ENCODE measurements around the gene GET4. TPM values are rescaled to one million over a fixed set of nuclear protein-coding genes. Genes with fewer than 3 reads are reported as not detected.

GET4 gene
- total and polyA plus RNA-seq, 2 donors: 11.6 to 42.4 TPM

- Histone ChIP-seq H3K4me1 (ENCODE audit: insufficient read depth) (no peaks in the 10 kb centered on the region), H3K27ac (ENCODE audit: low read depth) (no peak overlapping the region), H3K36me3 (ENCODE audit: insufficient read depth) (peaks cover 5% of the 10 kb centered on the region), H3K4me3 (ENCODE audit: low read depth, low read length) (no peak overlapping the region)
- no peak for DNase-seq (ENCODE audit: extremely low spot score)
- WGBS: 96% methylated on average over 14 of the region's 18 CpGs
Observed at GRCh38 chr7:889391-889790, 13.0 kb downstream of the GET4 start.

GRCh38 chr7:890868-891267 is 14.5 kb downstream of the GET4 start:
- no peak overlapping the region for H3K4me3 ChIP-seq (ENCODE audit: low read depth, low read length)
- DNase-seq (ENCODE audit: extremely low spot score): no peak
- H3K4me1 ChIP-seq (ENCODE audit: insufficient read depth): no peaks in the 10 kb centered on the region
- 91% methylated on average over 15 of the region's 15 CpGs for WGBS
- H3K27ac ChIP-seq (ENCODE audit: low read depth): no peak overlapping the region
- H3K36me3 ChIP-seq (ENCODE audit: insufficient read depth): peaks cover 5% of the 10 kb centered on the region

DNA sequence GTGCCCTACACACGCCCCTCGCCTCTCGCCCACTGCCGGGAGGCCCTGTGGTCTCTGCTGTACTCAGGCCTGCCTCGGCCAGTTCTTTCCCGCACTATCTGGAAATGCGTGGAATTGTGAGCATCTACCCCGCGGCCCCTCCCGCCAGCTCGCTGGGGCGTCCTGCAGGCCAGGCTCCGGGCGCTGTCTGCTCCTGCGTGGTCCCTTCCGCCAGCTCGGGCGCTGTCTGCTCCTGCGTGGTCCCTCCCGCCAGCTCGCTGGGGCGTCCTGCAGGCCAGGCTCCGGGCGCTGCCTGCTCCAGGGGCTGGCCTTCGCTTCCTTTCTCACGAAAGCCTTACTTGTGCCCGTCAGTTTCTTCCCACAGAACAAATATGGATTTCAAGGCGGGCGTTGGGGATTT is 14.9 kb downstream of the GET4 start:
- Histone ChIP-seq H3K27ac (ENCODE audit: low read depth) (no peak overlapping the region), H3K4me1 (ENCODE audit: insufficient read depth) (no peaks in the 10 kb centered on the region), H3K36me3 (ENCODE audit: insufficient read depth) (peaks cover 5% of the 10 kb centered on the region), H3K4me3 (ENCODE audit: low read depth, low read length) (no peak overlapping the region)
- no peak for DNase-seq (ENCODE audit: extremely low spot score)
- WGBS: 95% methylated on average over 29 of the region's 29 CpGs

DNA sequence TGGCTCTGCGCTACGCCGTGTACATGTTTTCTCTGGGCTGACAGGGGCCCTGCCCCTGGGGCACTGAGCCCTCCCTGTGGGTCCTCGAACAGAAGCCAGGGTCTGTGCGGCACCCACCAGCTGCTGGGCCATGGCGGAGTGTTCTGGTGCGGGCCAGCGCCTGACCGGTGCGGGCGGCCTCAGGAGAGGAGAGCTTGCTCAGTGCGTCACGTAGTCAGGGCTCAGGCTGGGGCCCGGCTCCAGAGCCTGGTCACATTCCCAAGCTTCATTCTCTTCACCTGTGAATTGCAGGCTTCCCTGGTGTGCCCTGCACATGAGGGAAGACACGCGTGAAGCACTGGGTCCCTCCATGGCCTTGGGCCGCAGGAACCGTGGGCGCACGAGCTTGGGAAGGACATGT is 15.5 kb downstream of the GET4 start:
- H3K36me3 ChIP-seq (ENCODE audit: insufficient read depth): peaks cover 5% of the 10 kb centered on the region
- DNase-seq (ENCODE audit: extremely low spot score): no peak
- no peak overlapping the region for H3K4me3 ChIP-seq (ENCODE audit: low read depth, low read length)
- H3K27ac ChIP-seq (ENCODE audit: low read depth): no peak overlapping the region
- WGBS: 94% methylated on average over 20 of the region's 20 CpGs
- no peaks in the 10 kb centered on the region for H3K4me1 ChIP-seq (ENCODE audit: insufficient read depth)

DNA sequence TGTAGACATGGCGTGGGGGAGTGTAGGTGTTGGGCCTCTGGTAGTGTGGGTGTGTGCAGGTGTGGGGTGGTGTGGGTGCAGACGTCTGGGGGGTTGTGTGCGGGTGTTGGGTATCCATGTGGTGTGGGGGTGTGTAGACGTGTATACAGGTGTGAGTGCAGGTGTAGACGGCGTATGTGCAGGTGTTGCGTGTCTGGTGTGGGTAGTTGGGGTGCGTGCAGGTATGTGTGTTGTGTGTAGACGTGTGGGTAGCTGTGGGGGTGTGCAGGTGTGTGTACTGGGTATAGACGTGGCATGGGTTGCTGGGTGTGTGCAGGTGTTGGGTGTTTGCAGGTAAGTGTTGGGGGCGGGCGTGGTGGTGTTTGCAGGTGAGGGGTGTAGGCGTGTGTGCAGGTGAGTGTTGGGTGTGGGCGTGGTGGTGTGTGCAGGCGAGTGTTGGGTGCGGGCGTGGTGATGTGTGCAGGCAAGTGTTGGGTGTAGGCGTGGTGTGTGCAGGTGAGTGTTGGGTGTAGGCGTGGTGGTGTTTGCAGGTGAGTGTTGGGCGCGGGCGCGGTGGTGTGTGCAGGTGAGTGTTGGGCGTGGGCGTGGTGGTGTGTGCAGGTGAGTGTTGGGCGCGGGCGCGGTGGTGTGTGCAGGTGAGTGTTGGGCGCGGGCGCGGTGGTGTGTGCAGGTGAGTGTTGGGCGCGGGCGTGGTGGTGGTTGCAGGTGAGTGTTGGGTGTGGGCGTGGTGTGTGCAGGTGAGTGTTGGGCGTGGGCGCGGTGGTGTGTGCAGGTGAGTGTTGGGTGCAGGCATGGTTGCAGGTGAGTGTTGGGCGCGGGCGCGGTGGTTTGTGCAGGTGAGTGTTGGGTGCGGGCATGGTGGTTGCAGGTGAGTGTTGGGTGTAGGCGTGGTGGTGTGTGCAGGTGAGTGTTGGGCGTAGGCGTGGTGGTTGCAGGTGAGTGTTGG is 16.6 kb downstream of the GET4 start:
- DNase-seq (ENCODE audit: extremely low spot score): no peak
- H3K36me3 ChIP-seq (ENCODE audit: insufficient read depth): peaks cover 5% of the 10 kb centered on the region
- no peak overlapping the region for H3K4me3 ChIP-seq (ENCODE audit: low read depth, low read length)
- 96% methylated on average over 48 of the region's 48 CpGs for WGBS
- H3K4me1 ChIP-seq (ENCODE audit: insufficient read depth): no peaks in the 10 kb centered on the region
- no peak overlapping the region for H3K27ac ChIP-seq (ENCODE audit: low read depth)

DNA sequence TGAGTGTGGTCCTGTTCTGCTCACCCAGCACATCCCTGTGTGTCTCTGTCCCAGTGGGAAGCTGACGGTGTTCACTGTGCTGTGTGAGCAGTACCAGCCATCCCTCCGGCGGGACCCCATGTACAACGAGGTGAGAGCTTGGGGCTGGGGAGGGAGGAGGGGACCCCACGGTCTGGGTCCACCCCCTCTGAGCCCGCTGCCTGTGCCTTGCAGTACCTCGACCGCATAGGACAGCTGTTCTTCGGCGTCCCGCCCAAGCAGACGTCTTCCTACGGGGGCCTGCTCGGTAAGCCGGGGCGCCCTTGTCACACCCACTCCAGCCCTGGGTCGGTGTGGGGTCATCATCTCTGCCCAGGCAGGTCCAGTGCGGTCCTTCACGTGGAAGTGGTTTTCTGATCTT is 17.3 kb downstream of the GET4 start:
- peaks cover 5% of the 10 kb centered on the region for H3K36me3 ChIP-seq (ENCODE audit: insufficient read depth)
- H3K4me1 ChIP-seq (ENCODE audit: insufficient read depth): no peaks in the 10 kb centered on the region
- 89% methylated on average over 19 of the region's 19 CpGs for WGBS
- H3K27ac ChIP-seq (ENCODE audit: low read depth): no peak overlapping the region
- no peak overlapping the region for H3K4me3 ChIP-seq (ENCODE audit: low read depth, low read length)
- DNase-seq (ENCODE audit: extremely low spot score): no peak

DNA sequence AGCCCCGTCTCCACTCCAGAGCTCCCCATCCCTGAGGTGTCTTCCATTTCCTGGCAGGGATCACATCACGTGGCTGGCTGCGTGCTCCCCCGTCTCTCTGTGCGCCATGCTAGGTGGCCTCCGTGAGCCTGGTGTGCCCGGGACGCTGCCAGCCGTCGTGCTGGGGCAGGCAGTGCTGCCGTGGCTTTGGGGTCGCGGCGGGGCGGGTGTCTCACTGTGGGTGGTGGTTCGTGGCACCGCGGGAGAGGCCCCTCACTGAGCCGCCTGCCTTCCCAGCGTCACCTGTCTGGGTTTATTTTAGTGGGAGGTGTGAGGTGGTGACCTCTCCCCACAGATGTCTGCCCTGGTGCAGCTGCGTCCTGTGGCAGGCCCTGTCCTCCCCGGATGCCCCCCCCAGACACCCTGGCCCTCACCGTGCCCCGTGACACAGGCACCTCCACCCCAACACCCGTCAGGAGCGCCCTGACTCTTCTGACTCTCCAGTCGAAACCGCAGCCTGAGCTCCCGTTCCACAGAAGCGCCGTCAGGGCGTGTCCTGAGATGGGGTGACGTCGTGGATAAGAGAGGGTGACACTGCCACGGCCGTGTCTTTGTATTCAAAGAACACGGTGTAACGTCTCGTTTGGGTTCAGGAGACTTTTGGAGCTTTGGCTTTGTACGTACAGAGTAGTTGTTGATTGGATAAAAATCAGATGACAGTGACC is 18.0 kb downstream of the GET4 start:
- H3K4me3 ChIP-seq (ENCODE audit: low read depth, low read length): no peak overlapping the region
- H3K36me3 ChIP-seq (ENCODE audit: insufficient read depth): peaks cover 5% of the 10 kb centered on the region
- no peak for DNase-seq (ENCODE audit: extremely low spot score)
- no peaks in the 10 kb centered on the region for H3K4me1 ChIP-seq (ENCODE audit: insufficient read depth)
- WGBS: 94% methylated on average over 40 of the region's 40 CpGs
- H3K27ac ChIP-seq (ENCODE audit: low read depth): no peak overlapping the region

DNA sequence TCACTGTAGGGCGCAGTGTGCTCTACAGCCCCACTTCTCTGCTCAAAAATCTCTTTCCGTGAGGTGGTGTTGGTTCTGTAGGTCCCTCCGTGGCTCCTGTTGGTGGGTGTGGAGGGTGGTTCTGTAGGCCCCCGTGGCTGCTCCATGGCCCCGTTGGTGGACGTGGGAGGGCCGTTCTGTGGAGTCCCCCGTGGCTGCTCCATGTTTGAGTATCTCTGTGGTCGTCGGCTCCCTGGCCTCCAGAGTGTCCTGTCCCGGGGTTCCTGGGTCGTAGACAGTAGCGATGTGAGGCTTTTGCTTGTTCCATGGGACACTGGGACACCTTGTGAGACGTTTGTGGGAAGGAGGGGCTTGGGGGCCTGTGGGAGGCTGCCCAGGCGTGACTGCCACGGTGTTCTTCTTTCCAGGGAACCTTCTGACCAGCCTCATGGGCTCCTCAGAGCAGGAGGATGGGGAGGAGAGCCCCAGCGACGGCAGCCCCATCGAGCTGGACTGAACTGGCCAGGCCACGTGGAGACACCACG is 18.6 kb downstream of the GET4 start:
- Histone ChIP-seq H3K36me3 (ENCODE audit: insufficient read depth) (peaks cover 5% of the 10 kb centered on the region), H3K27ac (ENCODE audit: low read depth) (no peak overlapping the region), H3K4me3 (ENCODE audit: low read depth, low read length) (no peak overlapping the region)

DNA sequence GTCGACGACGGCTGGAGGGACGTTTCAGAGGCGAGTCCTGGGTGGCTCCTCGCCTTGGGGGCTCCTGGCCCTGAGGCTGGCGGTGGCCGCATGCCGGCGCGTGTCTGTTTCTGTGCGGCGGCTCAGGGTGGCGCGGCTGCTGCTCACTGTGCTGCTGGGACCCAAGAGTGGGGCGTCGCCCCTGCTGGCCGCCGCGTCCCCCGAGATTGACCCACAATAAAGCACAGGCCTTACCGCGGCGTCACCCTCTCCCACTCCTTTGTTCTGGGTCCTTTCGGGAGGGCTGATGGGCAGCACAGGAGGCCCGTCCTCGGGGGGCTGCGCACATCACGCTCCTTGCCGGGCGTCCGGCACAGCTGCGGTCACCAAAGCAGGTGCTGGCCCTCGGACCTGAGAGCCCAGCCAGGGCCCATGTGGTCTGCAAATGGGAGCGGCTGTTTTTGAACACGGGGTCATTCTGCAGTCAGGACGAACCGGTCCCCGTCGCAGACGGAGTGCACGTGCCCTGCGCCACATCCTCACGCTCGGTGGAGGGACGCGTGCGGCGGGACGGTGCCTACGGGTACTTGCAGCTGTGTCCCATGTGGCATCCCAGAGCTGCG is 19.2 kb downstream of the GET4 start:
- no peak overlapping the region for H3K27ac ChIP-seq (ENCODE audit: low read depth)
- H3K4me3 ChIP-seq (ENCODE audit: low read depth, low read length): no peak overlapping the region
- no peaks in the 10 kb centered on the region for H3K4me1 ChIP-seq (ENCODE audit: insufficient read depth)
- H3K36me3 ChIP-seq (ENCODE audit: insufficient read depth): peaks cover 5% of the 10 kb centered on the region
- WGBS: 96% methylated on average over 52 of the region's 52 CpGs
- no peak for DNase-seq (ENCODE audit: extremely low spot score)

More for the DNA sequence above, 18.6 kb downstream of the GET4 start:
- DNase-seq (ENCODE audit: extremely low spot score): no peak
- no peaks in the 10 kb centered on the region for H3K4me1 ChIP-seq (ENCODE audit: insufficient read depth)
- WGBS: 92% methylated on average over 21 of the region's 21 CpGs

DNA sequence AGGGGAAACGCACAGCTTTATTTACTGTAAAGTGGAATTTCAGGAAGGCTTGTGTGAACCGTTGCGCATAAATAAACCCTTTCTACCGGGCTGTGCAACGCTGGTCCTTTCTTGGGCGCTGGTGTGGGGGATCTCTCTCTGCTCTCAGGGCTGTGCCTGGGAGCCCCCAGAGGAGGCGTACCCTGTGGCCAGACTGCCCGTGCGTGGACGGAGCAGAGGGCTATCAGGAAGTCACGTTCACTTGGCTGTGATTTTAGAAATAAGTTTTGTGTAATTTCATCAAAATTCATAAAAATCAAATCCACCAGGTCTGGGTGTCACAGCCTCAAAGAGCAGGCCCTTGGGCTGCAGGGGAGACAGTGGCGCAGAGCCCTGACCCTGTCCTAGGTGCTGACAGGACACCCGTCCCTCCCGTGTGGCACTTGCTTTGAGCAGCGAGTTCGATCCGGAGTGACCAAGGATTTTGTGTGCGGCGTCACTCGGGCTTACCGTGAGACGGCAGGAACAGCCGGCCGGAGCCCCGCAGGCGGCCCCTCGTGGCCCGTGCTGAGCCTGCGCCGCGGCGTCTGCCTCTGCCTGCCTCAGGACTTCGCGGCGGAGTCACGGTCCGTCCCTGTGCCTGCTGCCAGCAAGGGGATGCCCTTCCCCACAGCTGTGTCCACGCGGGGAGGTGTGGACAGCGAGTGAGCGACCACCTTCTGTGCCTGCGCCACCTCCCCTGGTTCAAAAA is 20.2 kb downstream of the GET4 start:
- no peak for DNase-seq (ENCODE audit: extremely low spot score)
- no peaks in the 10 kb centered on the region for H3K4me1 ChIP-seq (ENCODE audit: insufficient read depth)
- H3K27ac ChIP-seq (ENCODE audit: low read depth): no peak overlapping the region
- H3K36me3 ChIP-seq (ENCODE audit: insufficient read depth): peaks cover 3% of the 10 kb centered on the region
- 92% methylated on average over 42 of the region's 42 CpGs for WGBS
- no peak overlapping the region for H3K4me3 ChIP-seq (ENCODE audit: low read depth, low read length)

GRCh38 chr7:897086-897485 is 20.7 kb downstream of the GET4 start:
- Histone ChIP-seq H3K36me3 (ENCODE audit: insufficient read depth) (no peaks in the 10 kb centered on the region), H3K27ac (ENCODE audit: low read depth) (no peak overlapping the region), H3K4me1 (ENCODE audit: insufficient read depth) (no peaks in the 10 kb centered on the region), H3K4me3 (ENCODE audit: low read depth, low read length) (no peak overlapping the region)
- no peak for DNase-seq (ENCODE audit: extremely low spot score)
- WGBS: 92% methylated on average over 14 of the region's 14 CpGs

- Histone ChIP-seq H3K4me1 (ENCODE audit: insufficient read depth) (no peaks in the 10 kb centered on the region), H3K36me3 (ENCODE audit: insufficient read depth) (no peaks in the 10 kb centered on the region), H3K27ac (ENCODE audit: low read depth) (no peak overlapping the region), H3K4me3 (ENCODE audit: low read depth, low read length) (no peak overlapping the region)
- DNase-seq (ENCODE audit: extremely low spot score): no peak
- WGBS: 59% methylated on average over 27 of the region's 27 CpGs
Observed at GRCh38 chr7:897771-898376, 21.5 kb downstream of the GET4 start.

GRCh38 chr7:898460-898854 is 22.1 kb downstream of the GET4 start:
- no peak overlapping the region for H3K27ac ChIP-seq (ENCODE audit: low read depth)
- H3K36me3 ChIP-seq (ENCODE audit: insufficient read depth): no peaks in the 10 kb centered on the region
- 75% methylated on average over 18 of the region's 18 CpGs for WGBS

More at GRCh38 chr7:898460-898854, 22.1 kb downstream of the GET4 start:
- H3K4me3 ChIP-seq (ENCODE audit: low read depth, low read length): no peak overlapping the region
- H3K4me1 ChIP-seq (ENCODE audit: insufficient read depth): no peaks in the 10 kb centered on the region
- DNase-seq (ENCODE audit: extremely low spot score): no peak
